Testis (tissue), 3 donors: Measurements from ENCODE around the gene SOBP. TPM values are rescaled to one million over a fixed set of nuclear protein-coding genes. Genes with fewer than 3 reads are reported as not detected.

Experiments
- DNase-seq: peaks from one replicate; pipeline ENCODE4 v3.0.0-alpha.2; 2019
- H3K27ac ChIP-seq, 2 donors: fragments of 200-600 bp; sonication (generic); one replicate each; pipeline ENCODE4 v1.5.1; 2019
- H3K27me3 ChIP-seq: fragments of 200-600 bp; sonication (generic); one replicate; pipeline ENCODE4 v1.5.1; 2019
- H3K36me3 ChIP-seq: fragments of 200-600 bp; sonication (generic); one replicate; pipeline ENCODE4 v1.5.1; 2017; ENCODE audit warnings: low read depth; ENCODE audit errors: missing control alignments
- H3K4me1 ChIP-seq: fragments of 200-600 bp; sonication (generic); one replicate; pipeline ENCODE4 v1.5.1; 2019
- H3K4me3 ChIP-seq, 2 donors: fragments of 200-600 bp; sonication (generic); one replicate each; pipeline ENCODE4 v1.5.1; 2017 to 2019
- H3K9me3 ChIP-seq: fragments of 200-600 bp; sonication (generic); one replicate; pipeline ENCODE4 v1.5.1; 2017
- CTCF ChIP-seq, 3 experiments: fragments of 450-650 bp in 2 of 3; fragments of 200-600 bp in 1 of 3; sonication (generic) in 1 of 3; IDR thresholded peaks; one replicate each; pipeline ENCODE4 v1.5.1; 2016 to 2019; ENCODE audit warnings: antibody characterized with exemption in 3 of 3, mild to moderate bottlenecking in 2 of 3, moderate library complexity in 1 of 3
- POLR2A ChIP-seq: fragments of 450-650 bp; IDR thresholded peaks from one replicate; pipeline ENCODE4 v1.6.1; 2017; ENCODE audit warnings: antibody characterized with exemption, mild to moderate bottlenecking, moderate library complexity
- WGBS, 2 donors: methylation state at CpG; one replicate each; pipeline ENCODE4 v1.1.5; 2018; 5-methylcytosine and 5-hydroxymethylcytosine counted together
- intact Hi-C: fragments of 100-400 bp; cut with DNase I; formaldehyde crosslinking; loops from one replicate; pipeline ENCODE4 v1.15.1; 2023; ENCODE audit warnings: low total_unique reads
- polyA plus RNA-seq: library from polyadenylated mRNA; stranded (reverse); fragments of 350-450 nt; fragmentation: Illumina TruSeq; extraction: RNeasy Lipid Tissue Mini Kit (QIAGEN cat#74804); gene quantifications from one replicate; pipeline ENCODE4 v1.2.3, GENCODE V29; 2014; ENCODE audit warnings: low read depth, low replicate concordance; ENCODE audit not compliant: insufficient read depth
- total RNA-seq, 2 donors: library from RNA; depleted of rRNA; stranded (reverse); fragments of >200 nt; gene quantifications; one replicate each; pipeline ENCODE4 v1.2.3, GENCODE V29; 2016

Gene SOBP
- total and polyA plus RNA-seq, 3 donors from 2014 or later, result 13.9 to 27.2 (median 17.2) TPM

- WGBS, 2 donors, result 65 to 68% methylated on average over 6 of the region's 6 CpGs
- intact Hi-C loops, result no loop called here
- Histone ChIP-seq H3K27ac (no peak overlapping the region), H3K9me3 (no peaks in the 10 kb centered on the region), H3K27me3 (no peaks in the 10 kb centered on the region), H3K4me3 (no peak overlapping the region), H3K36me3 (no peaks in the 10 kb centered on the region), H3K4me1 (no peaks in the 10 kb centered on the region)
- TF ChIP-seq CTCF (IDR thresholded peaks at IDR 0.05) (no peak), POLR2A (no peak)
- DNase-seq, result peak; percentile 47
Observed at GRCh38 chr6:107532706-107533105, 42.8 kb downstream of the SOBP start.

- H3K4me1 ChIP-seq, result no peaks in the 10 kb centered on the region
- 59 to 70% methylated on average over 11 of the region's 11 CpGs for WGBS, 2 donors
- TF ChIP-seq CTCF (IDR thresholded peaks at IDR 0.05) (no peak), POLR2A (no peak)
- H3K27me3 ChIP-seq, result no peaks in the 10 kb centered on the region
- no peaks in the 10 kb centered on the region for H3K36me3 ChIP-seq
- H3K4me3 ChIP-seq, result no peak overlapping the region
- peak; percentile 32 for DNase-seq
- intact Hi-C loops, result no loop called here
- H3K9me3 ChIP-seq, result no peaks in the 10 kb centered on the region
- H3K27ac ChIP-seq, result peak overlapping the region in 1 of 2 donors; percentile 64
Observed at GRCh38 chr6:107533415-107534059, 43.6 kb downstream of the SOBP start.

DNA sequence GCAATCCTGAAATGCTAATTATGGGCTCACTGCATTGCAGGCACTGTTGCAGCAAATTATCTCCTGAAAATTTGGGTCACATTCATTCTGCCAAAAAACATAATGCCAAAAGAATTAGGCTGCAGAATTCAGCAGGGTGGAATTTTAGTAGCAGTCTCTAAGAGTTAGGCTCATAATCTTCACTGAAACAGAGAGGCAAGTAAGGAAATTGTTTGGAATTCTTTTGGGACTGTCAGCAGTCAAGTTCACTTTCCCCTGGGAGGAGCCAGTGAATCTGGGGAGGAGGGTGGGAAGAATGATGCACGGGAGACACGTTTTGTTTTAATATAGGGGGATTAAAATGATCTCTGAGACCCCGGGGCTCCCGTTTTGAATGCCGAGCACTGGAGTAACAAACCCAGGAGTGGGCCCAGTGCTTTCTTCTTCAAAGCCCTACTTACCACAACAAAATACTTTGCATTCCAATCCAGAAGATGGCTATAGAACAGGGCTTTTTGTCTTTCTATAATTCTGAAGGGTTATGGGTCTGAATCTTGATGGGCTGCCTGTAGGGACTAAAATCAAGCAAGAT is 44.7 kb downstream of the SOBP start:
- Histone ChIP-seq H3K4me1 (no peaks in the 10 kb centered on the region), H3K9me3 (no peaks in the 10 kb centered on the region), H3K36me3 (no peaks in the 10 kb centered on the region), H3K27me3 (no peaks in the 10 kb centered on the region), H3K27ac (no peak overlapping the region), H3K4me3 (no peak overlapping the region)
- 51 to 55% methylated on average over 5 of the region's 5 CpGs for WGBS, 2 donors
- TF ChIP-seq POLR2A (no peak), CTCF (IDR thresholded peaks at IDR 0.05) (no peak)
- no peak for DNase-seq
- intact Hi-C loops, result no loop called here

- WGBS, 2 donors, result 71 to 82% methylated on average over 1 of the region's 1 CpG
- no peak for DNase-seq
- intact Hi-C loops, result no loop called here
- TF ChIP-seq CTCF (IDR thresholded peaks at IDR 0.05) (no peak), POLR2A (no peak)
- Histone ChIP-seq H3K4me3 (no peak overlapping the region), H3K27ac (no peak overlapping the region), H3K36me3 (no peaks in the 10 kb centered on the region), H3K9me3 (no peaks in the 10 kb centered on the region), H3K27me3 (no peaks in the 10 kb centered on the region), H3K4me1 (no peaks in the 10 kb centered on the region)
Observed at GRCh38 chr6:107535626-107536025, 45.7 kb downstream of the SOBP start.
